Ishikawa (cell line): ENCODE data around the gene FDX1.
A peak's percentile ranks its signal among the peaks of the same experiment; 100 is the strongest.

Source experiments
- CEBPB ChIP-seq: IDR thresholded peaks from 2 replicates; pipeline ENCODE4 v1.6.1; 2012
- CREB1 ChIP-seq: IDR thresholded peaks from 2 replicates; pipeline ENCODE4 v1.6.1; 2012; ENCODE audit warnings: low read depth
- EGR1 ChIP-seq: IDR thresholded peaks from 2 replicates; pipeline ENCODE4 v1.6.1; 2012
- EP300 ChIP-seq: IDR thresholded peaks from 2 replicates; pipeline ENCODE4 v1.6.1; 2012; ENCODE audit warnings: borderline replicate concordance
- FOXM1 ChIP-seq: IDR thresholded peaks from 2 replicates; pipeline ENCODE4 v1.6.1; 2012; ENCODE audit warnings: low read depth, borderline replicate concordance
- NFIC ChIP-seq: IDR thresholded peaks from 2 replicates; pipeline ENCODE4 v1.6.1; 2012
- RAD21 ChIP-seq: IDR thresholded peaks from 2 replicates; pipeline ENCODE4 v1.6.1; 2012; ENCODE audit warnings: low read depth
- REST ChIP-seq: IDR thresholded peaks from 2 replicates; pipeline ENCODE4 v1.6.1; 2012; ENCODE audit warnings: low read depth, mild to moderate bottlenecking
- TAF1 ChIP-seq: IDR thresholded peaks from 2 replicates; pipeline ENCODE4 v1.6.1; 2012; ENCODE audit warnings: low read depth, mild to moderate bottlenecking
- TCF12 ChIP-seq: IDR thresholded peaks from 2 replicates; pipeline ENCODE4 v1.6.1; 2012; ENCODE audit warnings: low read depth
- TEAD4 ChIP-seq: IDR thresholded peaks from 2 replicates; pipeline ENCODE4 v1.6.1; 2012
- USF1 ChIP-seq: IDR thresholded peaks from 2 replicates; pipeline ENCODE4 v1.6.1; 2012
- YY1 ChIP-seq: IDR thresholded peaks from 2 replicates; pipeline ENCODE4 v1.6.1; 2012; ENCODE audit warnings: low read depth
- ZBTB7A ChIP-seq: IDR thresholded peaks from 2 replicates; pipeline ENCODE4 v1.6.1; 2012; ENCODE audit warnings: low read depth
- TF ChIP-seq, protein P1 (sequence below): IDR thresholded peaks from 2 replicates; pipeline ENCODE4 v1.6.1; 2012

FDX1 gene

DNA sequence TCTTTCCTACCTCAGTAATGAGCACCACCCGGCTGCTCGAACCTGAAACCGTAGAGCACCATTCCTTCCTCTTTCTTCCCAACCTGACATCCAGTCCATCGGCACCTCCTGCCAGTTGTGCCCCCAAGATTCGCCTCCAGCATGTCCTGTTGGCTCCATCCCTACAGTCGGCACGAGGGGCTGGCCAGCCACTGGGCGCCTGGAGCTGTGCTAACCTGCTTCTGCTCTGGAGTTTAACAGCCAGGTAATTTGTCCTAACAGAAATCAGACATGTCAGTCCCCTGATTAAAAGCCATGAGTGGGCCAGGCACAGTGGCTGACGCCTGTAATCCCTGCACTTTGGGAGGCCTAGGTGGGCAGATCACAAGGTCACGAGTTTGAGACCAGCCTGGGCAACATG, 16.8 kb downstream of the FDX1 start:
- TF ChIP-seq NFIC (no peak), REST (no peak), EP300 (no peak), TEAD4 (no peak), RAD21 (no peak), CREB1 (no peak), YY1 (no peak)

GRCh38 chr11:110447343-110447742, 17.6 kb downstream of the FDX1 start:
- no peak for TF ChIP-seq FOXM1
- TF ChIP-seq CEBPB, result no peak
- no peak for TF ChIP-seq TCF12
- TF ChIP-seq ZBTB7A, result no peak
- TF ChIP-seq NFIC, result no peak
- TF ChIP-seq RAD21, result no peak
- no peak for TF ChIP-seq YY1
- no peak for TF ChIP-seq EGR1
- no peak for TF ChIP-seq REST
- no peak for TF ChIP-seq EP300
- no peak for TF ChIP-seq TEAD4
- TF ChIP-seq USF1, result no peak

- TF ChIP-seq TCF12 (no peak), CREB1 (no peak), YY1 (no peak), RAD21 (peak; percentile 53)
Measured at GRCh38 chr11:110447897-110448745, 18.4 kb downstream of the FDX1 start.

DNA sequence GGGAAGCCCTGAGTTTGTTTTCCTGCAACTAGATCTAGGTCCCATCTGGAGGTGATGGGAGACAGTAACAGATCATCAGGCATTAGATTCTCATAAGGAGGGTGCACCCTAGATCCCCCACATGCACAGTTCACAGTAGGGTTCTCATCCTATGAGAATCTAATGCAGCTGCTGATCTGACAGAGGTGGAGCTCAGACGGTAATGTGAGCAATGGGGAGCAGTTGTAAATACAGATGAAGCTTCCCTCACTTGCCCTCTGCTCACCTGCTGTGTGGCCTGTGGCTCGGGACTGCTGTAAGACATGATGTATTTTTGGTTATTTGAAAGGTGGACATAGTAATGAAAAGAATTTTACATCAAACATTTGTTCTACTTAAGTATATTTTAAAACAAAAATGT, 20.5 kb downstream of the FDX1 start:
- TF ChIP-seq TAF1 (no peak), FOXM1 (no peak), TCF12 (no peak), YY1 (no peak), USF1 (no peak), REST (no peak), CREB1 (no peak), EP300 (no peak), ZBTB7A (no peak), CEBPB (no peak), RAD21 (no peak), TEAD4 (no peak), EGR1 (no peak), NFIC (no peak)
- TF ChIP-seq, protein P1, sequence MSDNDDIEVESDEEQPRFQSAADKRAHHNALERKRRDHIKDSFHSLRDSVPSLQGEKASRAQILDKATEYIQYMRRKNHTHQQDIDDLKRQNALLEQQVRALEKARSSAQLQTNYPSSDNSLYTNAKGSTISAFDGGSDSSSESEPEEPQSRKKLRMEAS, result no peak

DNA sequence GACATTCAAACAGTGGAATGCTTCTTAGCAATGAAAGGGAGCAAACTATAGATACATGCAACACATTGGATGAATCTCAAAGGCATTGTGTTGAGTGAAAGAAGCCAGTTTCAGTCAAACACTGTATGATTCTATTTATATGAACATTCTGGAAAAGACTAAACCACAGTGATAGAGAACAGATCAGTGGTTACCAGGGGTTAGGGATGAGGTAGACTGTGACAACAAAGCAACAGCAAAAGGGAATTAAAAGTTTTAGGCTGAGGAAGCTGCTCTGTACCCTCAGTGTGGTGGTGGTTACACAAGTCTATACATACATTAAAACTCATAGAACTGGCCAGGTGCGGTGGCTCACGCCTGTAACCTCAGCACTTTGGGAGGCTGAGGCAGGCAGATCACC, 23.0 kb downstream of the FDX1 start:
- TF ChIP-seq TEAD4, result no peak
- TF ChIP-seq NFIC, result no peak
- TF ChIP-seq CEBPB, result no peak
- no peak for TF ChIP-seq ZBTB7A
- TF ChIP-seq FOXM1, result no peak
- no peak for TF ChIP-seq CREB1
- TF ChIP-seq YY1, result no peak
- no peak for TF ChIP-seq EGR1
- TF ChIP-seq TAF1, result no peak
- no peak for TF ChIP-seq REST
